Cortex of kidney (tissue), 1 donor: Measurements from ENCODE around the gene SLC3A2.
"Not testable (repeated sequence)": the region's sequence is repeated elsewhere in the genome, so short reads cannot be mapped to it uniquely, and the experiment has no call there.

ENCODE experiments used
- DNase-seq: peaks from one replicate; lab custom pipeline; 2025; lab: John Stamatoyannopoulos, UW

SLC3A2 gene

GRCh38 chr11:62930666-62931065, 50.0 kb downstream of the SLC3A2 start:
- no peak for DNase-seq

- DNase-seq: no peak
Measured at GRCh38 chr11:62931499-62932278, 51.0 kb downstream of the SLC3A2 start.

GRCh38 chr11:62933285-62933684, 52.6 kb downstream of the SLC3A2 start:
- DNase-seq: no peak

GRCh38 chr11:62933750-62934495, 53.2 kb downstream of the SLC3A2 start:
- DNase-seq: no peak

GRCh38 chr11:62934496-62934785, 53.7 kb downstream of the SLC3A2 start:
- DNase-seq: no peak

GRCh38 chr11:62937528-62937927, 56.8 kb downstream of the SLC3A2 start:
- not testable (repeated sequence) for DNase-seq
